ENCODE measurements around the gene MCUR1.
"Not testable (repeated sequence)": the region's sequence is repeated elsewhere in the genome, so short reads cannot be mapped to it uniquely, and the experiment has no call there.

MCUR1 gene, protein sequence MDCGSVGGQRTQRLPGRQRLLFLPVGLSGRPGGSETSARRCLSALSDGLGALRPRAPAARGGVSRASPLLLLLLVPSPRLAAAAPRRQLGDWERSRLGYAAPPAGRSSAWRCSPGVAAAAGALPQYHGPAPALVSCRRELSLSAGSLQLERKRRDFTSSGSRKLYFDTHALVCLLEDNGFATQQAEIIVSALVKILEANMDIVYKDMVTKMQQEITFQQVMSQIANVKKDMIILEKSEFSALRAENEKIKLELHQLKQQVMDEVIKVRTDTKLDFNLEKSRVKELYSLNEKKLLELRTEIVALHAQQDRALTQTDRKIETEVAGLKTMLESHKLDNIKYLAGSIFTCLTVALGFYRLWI

DNA sequence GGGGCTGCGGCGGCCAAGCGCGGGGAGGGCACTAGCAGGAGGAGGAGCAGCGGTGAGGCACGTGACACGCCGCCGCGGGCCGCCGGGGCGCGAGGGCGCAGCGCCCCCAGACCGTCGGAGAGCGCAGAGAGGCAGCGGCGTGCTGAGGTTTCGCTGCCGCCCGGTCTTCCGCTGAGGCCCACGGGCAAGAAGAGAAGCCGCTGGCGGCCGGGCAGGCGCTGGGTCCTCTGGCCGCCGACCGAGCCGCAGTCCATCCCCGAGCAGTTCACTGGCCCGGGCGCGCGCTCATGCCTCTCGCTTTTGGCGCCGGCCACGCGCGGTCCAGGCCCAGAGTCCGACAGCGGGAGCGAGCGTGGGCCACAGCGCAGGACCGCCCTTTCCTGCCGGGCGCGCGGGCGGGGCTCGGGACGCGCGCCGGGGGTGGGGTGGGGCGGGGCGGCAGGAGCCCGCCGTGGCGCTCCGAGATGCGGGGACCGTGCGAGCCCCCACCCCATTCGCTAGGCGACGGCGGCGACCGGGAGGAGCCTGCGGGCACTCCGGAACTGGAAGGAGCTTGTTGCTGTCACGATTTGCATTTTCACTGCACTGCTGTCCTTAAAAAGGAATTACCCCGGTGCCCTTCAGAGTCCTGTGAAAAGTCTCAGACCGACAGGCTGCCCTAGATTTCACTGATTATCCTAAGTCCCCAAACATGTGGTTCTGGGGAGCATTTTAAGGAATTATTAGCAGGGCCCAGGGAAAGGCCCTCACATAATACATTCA lies at the start of gene MCUR1:
TSS of gene MCUR1 (minus strand) at position 382 of the 762 bp plus-strand sequence. CDS start at position 254, 128 bp downstream.
- H3K27ac Mint-ChIP-seq, result peak within 1 kb of the TSS; percentile 83
- H3K27me3 Mint-ChIP-seq, result no peaks in the 10 kb centered on the region
- peaks cover under 1% of the 10 kb centered on the region for H3K36me3 Mint-ChIP-seq (ENCODE audit: low read depth)
- DNase-seq (peak; percentile 85), ATAC-seq (peak; percentile 90)
- no peaks in the 10 kb centered on the region for H3K9me3 Mint-ChIP-seq
- peak within 1 kb of the TSS; percentile 88 for H3K4me3 Mint-ChIP-seq
- peaks cover 33% of the 10 kb centered on the region for H3K4me1 Mint-ChIP-seq

DNA sequence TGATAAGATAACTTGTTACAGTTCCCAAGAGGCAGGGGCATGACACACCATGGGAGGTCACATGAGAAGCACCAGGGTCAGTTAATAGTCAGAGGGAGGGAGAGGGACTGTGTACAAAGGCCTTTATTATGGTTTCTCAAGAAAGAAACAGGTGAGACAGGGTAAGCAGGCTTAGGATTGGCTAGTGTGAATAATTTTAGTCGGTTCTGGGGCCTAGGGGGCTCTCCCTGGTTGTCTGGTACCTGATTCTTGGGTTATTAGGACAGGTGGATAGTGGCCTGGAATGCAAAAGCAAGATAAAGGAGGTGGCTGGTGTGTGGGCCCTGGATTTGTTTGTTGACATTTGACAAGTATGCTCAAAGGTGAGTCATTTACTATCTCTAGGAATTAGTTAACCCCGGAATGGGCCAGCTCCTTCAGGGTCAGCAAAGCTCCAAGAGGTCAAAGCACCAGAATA lies 49.4 kb upstream of the MCUR1 start:
- DNase-seq (no peak), ATAC-seq (no peak)
- Mint-ChIP-seq H3K27me3 (peaks cover 44% of the 10 kb centered on the region), H3K27ac (no peak overlapping the region), H3K36me3 (ENCODE audit: low read depth) (peaks cover 3% of the 10 kb centered on the region), H3K9me3 (no peaks in the 10 kb centered on the region), H3K4me1 (peaks cover 2% of the 10 kb centered on the region), H3K4me3 (no peak overlapping the region)

DNA sequence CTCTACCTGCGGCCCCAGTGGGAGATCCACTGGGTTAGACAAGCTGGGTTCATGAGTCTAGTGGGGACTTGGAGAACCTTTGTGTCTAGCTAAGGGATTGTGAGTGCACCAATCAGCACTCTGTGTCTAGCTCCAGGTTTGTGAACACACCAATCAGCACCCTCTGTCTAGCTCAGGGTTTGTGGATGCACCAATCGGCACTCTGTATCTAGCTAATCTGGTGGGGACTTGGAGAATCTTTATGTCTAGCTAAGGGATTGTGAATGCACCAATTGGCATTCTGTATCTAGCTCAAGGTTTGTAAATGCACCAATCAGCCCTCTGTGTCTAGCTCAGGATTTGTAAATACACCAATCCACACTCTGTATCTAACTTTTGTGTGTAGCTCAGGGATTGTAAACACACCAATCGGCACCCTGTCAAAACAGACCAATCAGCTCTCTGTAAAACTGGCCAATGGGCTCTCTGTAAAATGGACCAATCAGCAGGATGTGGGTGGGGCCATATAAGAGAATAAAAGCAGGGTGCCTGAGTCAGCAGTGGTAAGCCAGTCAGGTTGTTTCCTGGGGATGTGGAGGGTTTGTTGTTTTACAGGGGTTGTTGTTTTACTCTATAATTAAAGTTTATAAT lies 46.3 kb upstream of the MCUR1 start:
- not testable (repeated sequence) for H3K27ac Mint-ChIP-seq; ATAC-seq; H3K4me1 Mint-ChIP-seq; H3K9me3 Mint-ChIP-seq; H3K36me3 Mint-ChIP-seq (ENCODE audit: low read depth); DNase-seq
- H3K27me3 Mint-ChIP-seq, result peaks cover 48% of the 10 kb centered on the region
- peak overlapping the region; percentile 11 for H3K4me3 Mint-ChIP-seq

DNA sequence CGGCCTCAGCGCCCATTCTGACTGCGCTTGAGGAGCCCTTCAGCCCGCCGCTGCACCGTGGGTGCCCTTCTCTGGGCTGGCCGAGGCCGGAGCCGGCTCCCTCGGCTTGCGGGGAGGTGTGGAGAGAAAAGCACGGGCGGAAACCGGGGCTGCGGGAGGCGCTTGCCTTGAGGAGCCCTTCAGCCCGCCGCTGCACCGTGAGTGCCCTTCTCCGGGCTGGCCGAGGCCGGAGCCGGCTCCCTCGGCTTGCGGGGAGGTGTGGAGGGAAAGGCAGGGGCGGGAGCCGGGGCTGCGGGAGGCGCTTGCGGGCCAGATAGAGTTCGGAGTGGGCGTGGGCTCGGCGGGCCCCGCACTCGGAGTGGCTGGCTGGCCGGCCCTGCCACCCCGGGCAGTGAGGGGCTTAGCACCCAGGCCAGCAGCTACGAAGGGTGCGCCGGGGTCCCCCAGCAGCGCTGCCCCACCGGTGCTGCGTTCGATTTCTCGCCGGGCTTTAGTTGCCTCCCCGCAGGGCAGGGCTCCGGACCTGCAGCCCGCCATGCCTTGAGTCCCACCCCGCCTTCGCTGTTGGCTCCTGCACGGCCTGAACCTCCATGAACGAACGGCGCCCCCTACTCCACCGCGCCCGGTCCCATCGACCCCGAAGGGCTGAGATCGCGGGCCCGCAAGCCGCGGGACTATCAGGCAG lies 45.7 kb upstream of the MCUR1 start:
- H3K4me1 Mint-ChIP-seq, result peaks cover 2% of the 10 kb centered on the region
- H3K9me3 Mint-ChIP-seq, result no peaks in the 10 kb centered on the region
- DNase-seq, result no peak
- ATAC-seq, result no peak
- peak overlapping the region; percentile 11 for H3K4me3 Mint-ChIP-seq
- peaks cover 3% of the 10 kb centered on the region for H3K36me3 Mint-ChIP-seq (ENCODE audit: low read depth)
- H3K27ac Mint-ChIP-seq, result no peak overlapping the region
- H3K27me3 Mint-ChIP-seq, result peaks cover 48% of the 10 kb centered on the region

DNA sequence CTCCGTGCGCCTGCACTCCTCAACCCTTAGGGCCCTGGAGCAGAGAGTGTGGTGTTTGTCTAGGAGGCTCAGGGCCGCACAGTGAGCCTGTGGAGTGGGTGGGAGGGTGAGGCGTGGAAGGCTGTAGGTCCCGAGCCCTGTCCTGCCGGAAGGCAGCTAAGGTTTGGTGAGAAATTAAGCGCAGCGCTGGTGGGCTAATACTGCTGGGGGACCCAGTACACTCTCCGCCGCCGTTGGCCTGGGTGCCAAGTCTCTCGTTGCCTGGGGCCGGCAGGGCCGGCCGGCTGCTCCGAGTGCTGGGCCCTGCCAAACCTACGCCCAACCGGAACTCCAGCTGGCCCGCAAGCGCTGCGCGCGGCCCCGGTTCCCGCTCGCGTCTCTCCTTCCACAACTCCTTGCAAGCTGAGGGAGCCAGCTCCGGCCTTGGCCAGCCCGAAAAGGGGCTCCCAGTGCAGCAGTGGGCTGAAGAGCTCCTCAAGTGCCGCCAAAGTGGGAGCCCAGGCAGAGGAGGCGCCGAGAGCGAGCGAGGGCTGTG lies 40.4 kb upstream of the MCUR1 start:
- no peaks in the 10 kb centered on the region for H3K36me3 Mint-ChIP-seq (ENCODE audit: low read depth)
- H3K4me3 Mint-ChIP-seq, result no peak overlapping the region

DNA sequence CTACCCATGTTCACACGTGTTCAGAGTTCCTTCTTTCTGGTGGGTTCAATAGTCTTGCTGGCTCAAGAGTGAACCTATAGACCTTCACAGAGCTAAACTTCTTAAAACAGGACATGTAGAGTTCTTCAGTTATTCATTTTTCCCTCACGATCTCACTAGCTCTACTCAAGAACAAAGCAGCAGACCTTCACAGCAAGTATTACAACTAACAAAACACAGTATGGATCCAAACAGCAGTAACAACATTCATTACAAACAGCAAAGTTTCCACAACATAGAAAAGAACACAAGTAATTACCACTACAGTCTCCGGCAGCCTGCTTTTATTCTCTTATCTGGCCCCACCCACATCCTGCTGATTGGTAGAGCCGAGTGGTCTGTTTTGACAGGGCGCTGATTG lies 39.5 kb upstream of the MCUR1 start:
- Mint-ChIP-seq H3K4me1 (no peaks in the 10 kb centered on the region), H3K27ac (no peak overlapping the region), H3K27me3 (peaks cover 16% of the 10 kb centered on the region), H3K9me3 (no peaks in the 10 kb centered on the region), H3K4me3 (no peak overlapping the region), H3K36me3 (ENCODE audit: low read depth) (no peaks in the 10 kb centered on the region)
- DNase-seq, result no peak
- ATAC-seq, result no peak

More for the DNA sequence above, 40.4 kb upstream of the MCUR1 start:
- ATAC-seq (no peak), DNase-seq (no peak)
- no peaks in the 10 kb centered on the region for H3K4me1 Mint-ChIP-seq
- H3K27ac Mint-ChIP-seq, result no peak overlapping the region
- H3K9me3 Mint-ChIP-seq, result no peaks in the 10 kb centered on the region
- peaks cover 21% of the 10 kb centered on the region for H3K27me3 Mint-ChIP-seq

DNA sequence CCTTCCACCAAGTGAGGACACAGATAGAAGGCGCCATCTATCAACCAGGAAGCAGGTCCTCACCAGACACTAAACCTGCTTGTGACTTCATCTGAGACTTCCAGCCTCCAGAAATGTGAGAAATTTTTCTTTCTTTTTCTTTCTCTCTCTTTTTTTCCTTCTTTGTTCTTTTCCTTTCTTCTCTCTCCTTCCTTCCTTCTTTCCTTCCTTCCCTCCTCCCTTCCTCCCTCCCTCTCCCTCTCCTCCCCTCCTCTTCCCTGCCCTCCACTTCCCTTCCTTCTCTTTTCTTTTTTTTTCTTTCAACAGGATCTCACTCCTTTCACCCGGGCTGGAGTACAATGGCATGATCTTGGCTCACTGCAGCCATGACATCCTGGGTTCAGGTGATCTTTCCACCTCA lies 37.4 kb upstream of the MCUR1 start:
- Mint-ChIP-seq H3K9me3 (no peaks in the 10 kb centered on the region), H3K27me3 (peaks cover 11% of the 10 kb centered on the region), H3K4me1 (no peaks in the 10 kb centered on the region), H3K36me3 (ENCODE audit: low read depth) (no peaks in the 10 kb centered on the region), H3K4me3 (no peak overlapping the region), H3K27ac (no peak overlapping the region)
- DNase-seq (no peak), ATAC-seq (no peak)

DNA sequence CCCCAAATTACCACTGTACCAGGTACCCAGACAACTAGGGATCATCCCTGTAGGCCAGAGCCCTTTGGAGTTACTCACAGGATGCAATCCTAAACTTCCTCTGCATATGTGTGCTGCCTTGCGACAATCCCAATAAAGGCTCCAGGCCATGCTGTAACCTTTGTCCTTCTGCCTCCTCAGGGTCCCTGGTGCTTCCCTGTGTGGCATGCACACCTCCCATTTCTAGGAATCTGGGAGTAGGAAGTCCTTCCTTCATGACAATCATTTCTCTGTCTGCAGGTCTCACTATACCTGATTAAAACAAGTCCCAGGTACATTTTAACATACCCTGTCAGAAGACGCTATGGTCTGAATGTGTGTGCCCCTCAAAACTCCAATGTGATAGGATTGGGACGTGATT lies 37.0 kb upstream of the MCUR1 start:
- H3K9me3 Mint-ChIP-seq, result no peaks in the 10 kb centered on the region
- no peak overlapping the region for H3K27ac Mint-ChIP-seq
- H3K4me3 Mint-ChIP-seq, result no peak overlapping the region
- ATAC-seq (no peak), DNase-seq (no peak)
- no peaks in the 10 kb centered on the region for H3K36me3 Mint-ChIP-seq (ENCODE audit: low read depth)
- H3K4me1 Mint-ChIP-seq, result no peaks in the 10 kb centered on the region
- peaks cover 7% of the 10 kb centered on the region for H3K27me3 Mint-ChIP-seq

DNA sequence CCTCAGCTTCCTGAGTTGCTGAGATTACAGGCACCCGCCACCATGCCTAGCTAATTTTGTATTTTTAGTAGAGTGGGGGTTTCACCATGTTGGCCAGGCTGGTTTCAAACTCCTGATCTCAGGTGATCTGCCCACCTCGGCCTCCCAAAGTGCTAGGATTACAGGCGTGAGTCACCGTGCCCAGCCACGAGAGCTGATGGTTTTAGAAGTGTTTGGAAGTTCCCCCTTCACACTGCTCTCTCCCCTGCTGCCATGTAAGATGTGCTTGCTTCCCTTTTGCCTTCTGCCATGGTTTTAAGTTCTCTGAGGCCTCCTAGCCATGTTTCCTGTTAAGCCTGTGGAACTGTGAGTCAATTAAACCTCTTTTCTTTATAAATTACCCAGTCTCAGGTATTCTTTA lies 36.3 kb upstream of the MCUR1 start:
- not testable (repeated sequence) for H3K4me3 Mint-ChIP-seq; H3K4me1 Mint-ChIP-seq; H3K9me3 Mint-ChIP-seq; ATAC-seq; DNase-seq; H3K27me3 Mint-ChIP-seq; H3K27ac Mint-ChIP-seq; H3K36me3 Mint-ChIP-seq (ENCODE audit: low read depth)

DNA sequence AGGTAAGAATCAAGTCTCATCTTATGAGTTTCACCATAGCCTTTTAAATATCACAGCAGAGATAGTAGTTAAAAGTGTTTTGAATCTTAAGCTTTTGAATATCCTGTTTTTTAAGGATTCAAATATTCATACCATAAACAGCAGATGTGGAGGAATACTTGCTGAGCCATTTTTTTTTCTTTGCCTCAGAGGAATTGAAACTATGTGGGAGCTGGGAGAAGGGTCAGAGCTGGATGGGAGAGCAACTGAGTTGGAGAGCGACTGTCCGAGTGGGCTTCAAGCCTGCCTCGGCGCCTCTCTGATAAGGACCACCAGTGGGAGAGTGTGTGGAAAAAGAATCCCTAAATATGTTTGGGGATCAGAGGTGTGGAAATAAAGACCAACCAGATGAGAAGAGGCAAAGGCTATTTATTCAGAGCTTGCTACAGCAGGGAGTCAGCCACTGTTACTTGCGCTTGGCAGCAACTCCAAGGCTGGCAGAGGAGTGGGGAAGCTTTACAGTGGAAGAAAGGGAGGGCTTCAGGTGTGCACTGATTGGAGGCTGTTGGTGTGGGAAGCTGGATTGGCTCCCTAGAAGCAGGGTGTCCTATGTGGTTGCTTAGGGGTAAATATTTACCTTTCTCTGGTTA lies 34.3 kb upstream of the MCUR1 start:
- H3K27me3 Mint-ChIP-seq, result peaks cover 5% of the 10 kb centered on the region
- H3K27ac Mint-ChIP-seq, result no peak overlapping the region

DNA sequence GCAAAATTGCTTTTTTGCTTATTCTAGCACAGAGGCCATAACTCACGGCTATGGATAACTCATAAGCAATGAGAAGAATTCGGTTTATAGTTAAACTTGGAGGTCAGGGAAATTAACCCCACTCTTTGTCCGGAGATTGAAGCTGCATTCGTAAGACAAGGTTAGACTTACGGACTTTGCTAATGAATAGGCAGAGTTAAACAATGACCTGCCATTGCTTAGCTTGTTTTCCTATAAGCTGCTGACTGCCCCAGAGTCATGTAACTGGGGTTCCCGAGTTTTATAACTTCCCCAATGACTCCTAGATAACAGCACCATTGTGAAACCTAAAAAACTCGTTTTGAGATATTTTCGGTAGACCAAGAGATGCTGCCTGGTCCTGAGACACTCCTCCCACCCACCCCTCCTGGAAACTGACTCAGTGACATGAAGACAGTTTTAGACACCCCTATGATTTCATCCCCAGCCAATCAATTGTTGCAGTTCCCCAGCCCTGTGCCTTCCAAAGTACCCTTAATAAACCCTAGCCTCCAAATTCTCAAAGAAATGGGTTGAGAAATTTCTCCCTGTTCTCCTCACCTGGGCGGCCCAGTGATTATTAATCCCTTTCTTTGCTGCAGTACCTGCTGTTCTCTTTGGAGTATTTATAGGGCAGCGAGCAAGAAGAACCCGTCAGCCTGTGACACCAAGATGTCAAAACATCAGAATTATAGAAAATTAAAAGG lies 33.1 kb upstream of the MCUR1 start:
- Mint-ChIP-seq H3K27ac (no peak overlapping the region), H3K27me3 (peaks cover 5% of the 10 kb centered on the region), H3K36me3 (ENCODE audit: low read depth) (no peaks in the 10 kb centered on the region), H3K4me1 (no peaks in the 10 kb centered on the region), H3K9me3 (no peaks in the 10 kb centered on the region), H3K4me3 (no peak overlapping the region)
- no peak for DNase-seq
- ATAC-seq, result no peak

More for the DNA sequence above, 34.3 kb upstream of the MCUR1 start:
- H3K36me3 Mint-ChIP-seq (ENCODE audit: low read depth), result no peaks in the 10 kb centered on the region
- H3K9me3 Mint-ChIP-seq, result no peaks in the 10 kb centered on the region
- no peaks in the 10 kb centered on the region for H3K4me1 Mint-ChIP-seq
- no peak for ATAC-seq
- DNase-seq, result no peak
- no peak overlapping the region for H3K4me3 Mint-ChIP-seq

DNA sequence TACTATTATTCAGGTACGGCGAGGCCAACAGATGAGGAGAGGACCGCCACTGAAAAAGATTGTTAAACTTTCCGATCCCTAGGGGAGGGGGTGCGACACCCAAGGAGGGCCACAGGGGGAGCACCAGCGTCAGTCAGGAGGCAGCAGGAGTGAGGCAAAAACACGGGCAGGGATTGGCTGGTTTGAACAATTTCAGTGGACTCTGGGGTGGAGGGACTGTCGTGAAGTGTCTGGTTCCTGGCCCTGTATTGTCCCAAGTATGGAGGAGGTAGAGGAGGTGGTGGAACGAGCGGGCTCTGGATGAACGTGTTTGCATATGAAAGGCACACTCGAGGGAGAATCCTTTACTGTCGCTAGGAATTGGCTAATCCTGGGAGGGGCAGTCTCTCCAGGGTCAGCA lies 32.5 kb upstream of the MCUR1 start:
- Mint-ChIP-seq H3K36me3 (ENCODE audit: low read depth) (no peaks in the 10 kb centered on the region), H3K4me3 (no peak overlapping the region), H3K4me1 (no peaks in the 10 kb centered on the region), H3K27ac (no peak overlapping the region), H3K9me3 (no peaks in the 10 kb centered on the region), H3K27me3 (peaks cover 5% of the 10 kb centered on the region)
- ATAC-seq, result no peak
- DNase-seq, result no peak

DNA sequence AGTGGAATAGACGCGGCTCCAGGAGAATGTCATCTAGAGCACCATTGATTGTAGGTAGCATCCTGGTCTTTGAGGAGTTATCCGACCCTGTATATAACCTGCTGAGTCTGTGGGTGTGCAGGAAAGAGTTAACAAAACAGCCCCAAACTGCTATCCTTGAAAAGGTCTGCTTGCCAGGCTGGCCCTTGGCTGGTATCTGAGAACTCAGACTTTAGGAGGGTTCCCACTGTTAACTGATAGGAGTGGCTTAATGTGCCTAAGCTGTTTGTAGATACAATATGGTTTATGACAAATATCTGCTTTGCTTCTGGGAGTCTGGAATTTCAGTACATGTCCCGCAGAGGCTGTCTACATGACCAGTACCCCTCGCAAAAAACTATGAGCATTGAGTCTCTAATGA lies 27.6 kb upstream of the MCUR1 start:
- no peak overlapping the region for H3K27ac Mint-ChIP-seq

More for the DNA sequence above, 27.6 kb upstream of the MCUR1 start:
- ATAC-seq, result no peak
- Mint-ChIP-seq H3K4me1 (peaks cover 4% of the 10 kb centered on the region), H3K4me3 (no peak overlapping the region), H3K27me3 (no peaks in the 10 kb centered on the region), H3K36me3 (ENCODE audit: low read depth) (no peaks in the 10 kb centered on the region), H3K9me3 (no peaks in the 10 kb centered on the region)
- no peak for DNase-seq
